HG02588 (cell line): ENCODE results near the gene RIPOR3.
"Not testable (repeated sequence)": the region's sequence is repeated elsewhere in the genome, so short reads cannot be mapped to it uniquely, and the experiment has no call there.

ENCODE experiments used
- ATAC-seq: cut with Tn5 transposase; IDR thresholded peaks from one replicate; pipeline ENCODE4 v1.9.1; 2021; ENCODE audit warnings: mild to moderate bottlenecking, moderate library complexity; ENCODE audit not compliant: unreplicated experiment

The RIPOR3 gene

DNA sequence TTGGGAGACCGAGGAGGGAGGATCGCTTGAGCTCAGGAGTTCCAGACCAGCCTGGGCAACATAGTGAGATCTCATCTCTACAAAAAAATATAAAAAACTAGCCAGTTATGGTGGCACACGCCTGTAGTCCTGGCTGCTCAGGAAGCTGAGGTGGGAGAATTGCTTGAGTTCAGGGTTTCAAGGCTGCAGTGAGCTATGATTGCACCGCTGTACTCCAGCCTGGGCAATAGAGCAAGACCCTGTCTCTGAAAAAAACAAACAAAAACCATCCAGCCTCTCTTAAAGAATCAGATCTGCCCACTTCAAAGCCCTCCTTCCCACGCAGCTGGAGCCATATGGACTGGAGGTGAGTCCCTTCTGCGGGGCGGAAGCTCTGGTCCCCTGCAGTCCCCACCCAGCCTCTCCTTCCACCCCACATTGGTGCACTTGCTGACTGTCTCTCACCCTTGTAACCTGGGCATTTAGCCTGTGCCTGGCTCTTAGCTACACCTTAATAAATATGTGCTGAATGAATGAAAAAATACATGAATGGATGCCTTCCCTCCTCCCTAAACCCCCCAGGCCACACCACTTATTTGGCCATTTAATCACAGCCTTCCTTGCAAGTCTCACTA is 32.9 kb upstream of the RIPOR3 start:
- ATAC-seq = no peak

DNA sequence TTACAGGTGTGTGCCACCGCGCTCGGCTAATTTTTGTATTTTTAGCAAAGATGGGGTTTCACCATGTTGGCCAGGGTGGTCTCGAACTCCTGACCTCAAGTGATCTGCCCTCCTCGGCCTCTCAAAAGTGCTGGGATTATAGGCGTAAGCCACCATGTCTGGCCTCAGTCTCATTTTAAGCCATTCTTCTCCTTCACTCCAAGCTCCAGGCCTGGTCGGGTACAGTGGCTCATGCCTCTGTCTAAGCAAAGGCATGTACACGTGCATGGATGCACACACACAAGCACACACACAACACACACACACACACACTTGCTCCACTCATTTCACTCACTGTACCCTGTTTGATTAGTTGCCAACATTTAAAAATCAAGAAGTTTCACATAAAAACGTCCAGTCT is 32.3 kb upstream of the RIPOR3 start:
- no peak for ATAC-seq

DNA sequence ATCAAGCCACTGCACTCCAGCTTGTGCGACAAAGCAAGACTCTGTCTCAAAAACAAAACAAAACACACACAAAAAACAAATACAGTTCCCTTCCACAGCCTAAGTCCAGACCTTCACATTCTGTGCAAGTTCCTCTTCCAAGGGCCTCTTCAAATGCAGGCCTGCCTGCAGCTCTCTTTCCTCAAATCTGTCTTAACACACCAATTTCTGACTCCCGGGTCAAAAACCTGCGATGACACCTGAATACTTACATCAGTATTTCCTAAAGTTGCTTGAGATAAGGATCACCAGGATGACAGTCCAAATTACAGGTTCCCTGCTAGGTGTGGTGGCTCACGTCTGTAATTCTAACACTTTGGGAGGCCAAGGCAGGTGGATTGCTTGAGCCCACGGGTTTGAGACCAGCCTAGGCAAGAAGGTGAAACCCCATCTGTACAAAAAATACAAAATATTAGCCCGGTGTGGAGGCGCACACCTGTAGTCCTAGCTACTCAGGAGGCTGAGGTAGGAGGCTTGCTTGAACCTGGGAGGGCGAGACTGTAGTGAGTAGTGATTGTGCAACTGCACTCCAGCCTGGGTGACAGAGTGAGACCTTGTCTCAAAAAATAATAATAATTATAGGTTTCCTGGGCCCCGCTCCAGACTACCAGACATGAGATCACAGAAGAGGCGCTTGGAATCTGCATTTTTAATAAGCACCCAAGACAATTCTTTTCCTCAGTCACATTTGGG is 31.2 kb upstream of the RIPOR3 start:
- no peak for ATAC-seq

DNA sequence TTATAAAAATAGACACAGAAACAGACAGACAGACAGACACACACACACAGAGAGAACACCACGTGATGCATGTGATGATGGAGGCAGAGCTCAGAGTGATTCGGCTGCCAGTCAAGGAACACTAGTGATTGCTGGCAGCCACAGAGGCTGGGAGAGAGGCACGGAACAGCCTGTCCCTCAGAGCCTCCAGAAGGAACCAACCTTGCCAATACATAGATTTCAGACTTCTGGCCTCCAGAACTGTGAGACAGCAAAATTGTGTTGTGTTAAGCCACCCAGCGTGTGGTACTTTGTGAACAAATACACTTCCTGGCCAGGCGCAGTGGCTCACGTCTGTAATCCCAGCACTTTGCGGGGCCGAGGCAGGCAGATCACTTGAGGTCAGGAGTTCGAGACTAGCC is 30.5 kb upstream of the RIPOR3 start:
- ATAC-seq = no peak

DNA sequence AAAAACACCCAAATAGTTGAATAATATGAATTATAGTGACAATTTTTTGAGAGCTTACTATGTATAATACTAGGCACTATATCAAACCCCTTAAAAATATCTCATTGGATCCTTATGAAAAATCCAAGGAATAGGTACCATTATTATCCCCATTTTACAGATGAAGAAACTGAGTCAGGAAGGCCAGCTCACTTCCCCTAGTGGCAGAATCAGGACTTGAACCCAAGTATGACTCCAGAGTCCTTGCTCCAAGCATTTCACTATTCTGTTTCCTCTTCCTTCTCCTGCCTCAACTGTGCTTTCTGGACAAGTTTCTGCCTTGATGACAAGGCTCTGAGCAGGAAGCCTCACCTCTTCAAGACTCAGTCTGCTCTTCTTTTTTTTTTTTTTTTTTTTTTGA is 29.2 kb upstream of the RIPOR3 start:
- ATAC-seq = no peak

DNA sequence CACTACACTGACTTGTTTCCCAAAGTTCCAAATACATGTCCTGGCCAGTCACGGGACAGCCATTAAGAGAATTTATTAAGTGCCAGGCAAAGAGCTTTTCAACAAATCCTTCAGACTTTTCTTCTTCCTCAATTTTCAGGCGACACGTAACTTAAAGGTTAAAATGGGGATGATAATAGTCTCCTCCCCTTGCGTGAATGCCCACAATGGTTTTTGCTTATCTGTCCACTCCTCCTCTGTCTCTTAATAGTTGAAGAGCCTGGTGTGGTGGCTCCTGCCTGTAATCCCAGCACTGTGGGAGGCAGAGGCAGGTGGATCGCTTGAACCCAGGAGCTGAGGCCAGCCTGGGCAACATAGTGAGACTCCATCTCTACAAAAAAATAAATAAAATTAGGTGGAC is 28.7 kb upstream of the RIPOR3 start:
- ATAC-seq = no peak

DNA sequence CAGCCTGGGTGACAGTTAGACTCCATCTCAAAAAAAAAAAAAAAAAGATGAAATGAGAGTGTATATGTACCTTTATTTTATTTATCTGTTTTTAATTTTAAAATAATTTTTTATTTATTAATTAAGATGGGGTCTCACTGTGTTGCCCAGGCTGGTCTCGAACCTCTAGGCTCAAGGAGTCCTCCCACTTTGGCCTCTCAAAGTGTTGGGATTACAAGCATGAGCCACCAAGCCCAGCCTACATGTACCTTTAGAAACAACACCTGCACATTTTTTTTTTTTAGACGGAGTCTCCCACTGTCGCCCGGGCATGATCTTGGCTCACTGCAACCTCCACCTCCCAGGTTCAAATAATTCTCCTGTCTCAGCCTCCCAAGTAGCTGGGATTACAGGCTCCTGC is 28.0 kb upstream of the RIPOR3 start:
- no peak for ATAC-seq

DNA sequence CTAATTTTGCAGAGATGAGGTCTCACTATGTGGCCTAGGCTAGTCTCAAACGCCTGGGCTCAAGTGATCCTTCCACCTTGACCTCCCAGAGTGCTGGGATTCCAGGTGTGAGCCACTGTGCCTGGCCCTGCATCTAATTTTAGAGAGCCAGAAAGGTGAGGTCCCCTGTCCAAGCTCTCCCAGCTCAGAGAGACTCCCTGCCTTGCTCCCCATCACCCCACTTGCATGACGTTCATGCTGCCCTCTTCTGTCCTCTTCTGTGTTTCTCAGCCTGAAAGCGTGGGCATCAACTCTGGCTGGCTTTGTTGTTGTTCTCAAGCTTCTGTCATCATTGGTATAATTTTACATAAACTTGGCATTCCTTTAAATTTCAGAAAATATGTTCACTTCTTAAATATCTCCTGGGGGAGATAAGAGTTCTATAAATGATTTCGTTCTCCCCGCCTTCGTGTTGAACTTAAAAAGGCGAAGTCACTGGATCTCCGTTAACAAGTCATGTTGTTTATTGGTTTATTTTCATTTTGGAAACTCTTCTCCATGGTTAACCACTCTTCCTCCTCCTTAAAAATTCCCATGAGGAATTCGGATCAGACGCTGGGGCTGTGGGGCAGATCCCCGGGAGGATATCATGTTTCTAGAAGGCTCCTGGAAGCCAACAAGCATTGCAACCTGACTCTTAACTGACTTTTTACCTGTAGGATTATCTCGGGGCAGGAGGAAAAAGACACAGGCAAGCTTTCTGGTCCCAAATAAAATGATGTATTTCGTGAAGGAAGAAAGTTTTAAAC is 26.8 kb upstream of the RIPOR3 start:
- ATAC-seq = no peak

DNA sequence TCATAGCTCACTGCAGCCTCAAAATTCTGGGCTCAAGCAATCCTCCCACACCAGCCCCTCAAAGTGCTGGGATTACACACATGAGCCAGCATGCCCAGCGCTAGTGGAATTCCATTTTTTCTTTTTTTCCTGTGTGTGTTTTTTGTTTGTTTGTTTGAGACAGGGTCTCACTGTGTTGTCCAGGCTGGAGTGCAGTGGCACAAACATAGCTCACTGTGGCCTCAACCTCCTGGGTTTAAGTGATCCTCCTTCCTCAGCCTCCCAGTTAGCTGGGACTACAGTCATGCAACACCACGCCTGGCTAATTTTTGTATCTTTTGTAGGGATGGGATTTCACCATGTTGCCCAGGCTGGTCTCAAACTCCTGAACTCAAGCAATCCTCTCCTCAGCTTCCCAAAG is 26.0 kb upstream of the RIPOR3 start:
- no peak for ATAC-seq

DNA sequence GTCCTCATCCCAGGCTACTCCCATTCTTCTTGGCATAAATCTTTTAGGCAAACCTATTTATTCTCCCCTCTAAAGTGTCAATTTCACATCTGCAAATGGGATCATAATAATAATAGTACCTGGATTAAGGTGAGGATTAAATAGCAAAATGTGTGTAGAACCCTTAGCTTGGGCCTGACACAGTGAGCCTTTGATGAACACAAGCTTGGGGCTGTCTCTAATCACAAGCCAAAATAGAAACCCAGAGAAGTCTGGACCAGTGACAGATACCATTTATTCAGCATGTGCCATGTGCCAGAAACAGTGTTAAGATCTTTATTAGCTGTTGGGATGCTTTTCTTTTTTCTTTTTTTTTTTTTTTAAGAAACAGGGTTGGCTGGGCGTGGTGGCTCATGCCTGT is 25.2 kb upstream of the RIPOR3 start:
- no peak for ATAC-seq

DNA sequence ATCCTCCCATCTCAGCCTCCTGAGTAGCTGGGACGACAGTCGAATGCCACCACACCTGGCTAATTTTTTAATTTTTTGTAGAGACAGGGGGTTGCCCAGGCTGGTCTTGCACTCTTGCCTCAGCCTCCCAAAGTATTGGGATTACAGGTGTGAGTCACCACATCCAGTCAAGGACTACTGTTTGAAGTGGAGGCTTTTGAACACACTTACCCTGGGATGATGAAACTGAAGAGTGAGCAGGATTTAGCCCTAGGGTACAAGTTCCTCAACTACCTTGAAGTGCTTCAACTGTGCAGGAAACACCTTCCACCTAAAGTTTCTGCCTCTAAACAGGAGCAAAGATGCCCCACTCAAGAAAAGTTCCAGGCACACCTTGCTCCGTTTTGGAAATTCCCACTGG is 24.4 kb upstream of the RIPOR3 start:
- ATAC-seq = no peak

DNA sequence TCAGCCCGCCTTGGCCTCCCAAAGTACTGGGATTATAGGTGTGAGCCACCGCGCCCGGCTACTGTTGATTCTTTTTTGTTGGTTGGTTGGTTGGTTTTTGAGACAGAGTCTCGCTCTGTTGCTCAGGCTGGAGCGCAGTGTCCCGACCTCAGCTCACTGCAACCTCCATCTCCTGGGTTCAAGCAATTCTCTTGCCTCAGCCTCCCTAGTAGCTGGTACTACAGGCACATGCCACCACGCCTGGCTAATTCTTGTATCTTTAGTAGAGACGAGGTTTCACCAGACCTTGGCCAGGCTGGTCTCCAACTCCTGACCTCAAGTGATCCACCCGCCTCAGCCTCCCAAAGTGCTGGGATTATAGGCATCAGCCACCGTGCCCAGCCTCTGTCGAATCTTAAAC is 23.1 kb upstream of the RIPOR3 start:
- not testable (repeated sequence) for ATAC-seq

DNA sequence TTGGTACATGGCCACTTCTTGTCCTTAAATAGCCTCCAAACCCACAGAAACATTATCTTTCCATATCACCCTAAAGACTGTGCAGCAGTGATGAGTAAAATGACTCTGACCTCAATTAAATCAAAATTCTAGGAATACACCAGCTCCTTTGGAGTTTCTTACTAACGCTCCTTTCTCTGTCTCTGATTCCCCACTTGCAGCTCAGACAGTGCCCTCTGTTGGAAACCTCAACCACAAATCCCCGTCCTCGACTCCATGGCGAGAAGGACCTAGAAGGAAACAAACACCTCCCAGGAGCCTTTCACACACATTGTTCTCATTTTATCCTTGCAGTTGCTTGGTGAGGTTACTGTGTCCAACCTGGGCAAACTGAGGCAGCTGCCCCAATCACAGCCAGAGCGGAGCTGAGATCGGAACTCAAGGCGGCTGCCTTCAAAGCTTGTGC is 22.3 kb upstream of the RIPOR3 start:
- ATAC-seq = no peak

DNA sequence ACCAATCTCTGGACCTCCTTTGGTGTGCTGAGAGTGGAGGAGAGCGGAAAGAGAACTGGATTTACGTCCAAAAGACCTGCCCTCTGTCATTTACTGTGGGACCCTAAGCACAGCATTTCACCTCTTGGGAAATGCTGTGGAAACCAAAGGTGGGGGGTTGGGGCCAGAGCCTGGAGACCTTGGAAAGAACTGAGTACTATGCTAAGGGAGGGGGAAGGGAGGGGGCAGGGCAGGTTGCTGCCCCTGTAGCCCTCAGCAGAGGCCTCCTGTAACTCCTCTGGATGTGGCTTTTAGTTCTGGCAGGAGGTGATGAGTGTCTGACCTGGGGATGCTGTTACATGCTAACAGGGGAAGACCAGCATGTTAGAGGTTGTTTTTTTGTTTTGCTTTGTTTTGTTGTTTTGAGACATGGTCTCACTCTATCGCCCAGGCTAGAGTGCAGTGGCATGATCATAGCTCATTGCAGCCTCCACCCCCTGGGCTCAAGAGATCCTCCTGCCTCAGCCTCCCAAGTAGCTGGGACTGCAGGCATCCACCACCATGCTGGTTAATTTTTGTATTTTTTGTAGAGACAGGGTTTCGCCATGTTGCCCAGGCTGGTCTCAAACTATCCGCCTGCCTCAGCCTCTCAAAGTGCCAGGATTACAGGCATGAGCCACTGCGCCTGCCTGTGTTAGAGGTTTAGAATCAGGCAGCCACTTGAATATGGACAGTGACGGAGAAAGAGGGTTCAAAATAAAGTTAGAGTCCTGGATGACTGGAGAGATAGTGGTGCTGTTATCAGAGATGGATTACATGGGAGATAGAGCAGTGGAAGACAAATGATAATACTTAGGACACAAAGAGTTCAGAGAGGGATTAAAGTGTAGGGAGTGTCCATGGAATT is 21.7 kb upstream of the RIPOR3 start:
- ATAC-seq = no peak

DNA sequence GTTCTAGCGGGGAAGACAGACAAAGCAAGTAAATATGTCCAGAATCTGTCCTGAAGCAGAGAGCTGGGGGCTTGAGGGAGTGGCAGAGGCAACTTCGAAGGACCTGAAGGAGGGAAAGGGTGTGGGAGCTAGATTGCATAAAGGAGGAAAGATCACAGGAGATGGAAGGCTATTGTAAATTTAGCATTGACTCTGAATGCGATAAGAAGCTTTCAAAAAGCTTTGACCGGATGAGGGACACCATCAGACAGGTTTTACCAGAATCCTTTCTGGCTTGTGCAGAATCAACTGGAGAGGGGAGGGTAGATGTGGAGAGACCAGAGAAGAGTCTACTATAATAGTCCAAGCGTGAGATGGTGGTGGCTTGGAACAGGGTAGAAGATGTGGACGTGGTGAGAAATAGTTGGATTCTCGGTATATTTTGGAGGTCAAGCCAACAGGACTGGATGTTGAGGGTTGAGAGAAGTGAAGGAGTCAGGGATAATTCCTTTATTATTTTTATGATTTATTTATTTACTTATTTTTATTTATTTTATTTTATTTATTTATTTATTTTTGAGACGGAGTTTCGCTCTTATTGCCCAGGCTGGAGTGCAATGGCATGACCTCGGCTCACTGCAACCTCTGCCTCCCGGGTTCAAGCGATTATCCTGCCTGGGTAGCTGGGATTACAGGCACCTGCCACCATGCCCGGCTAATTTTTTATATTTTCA is 19.9 kb upstream of the RIPOR3 start:
- ATAC-seq = no peak

DNA sequence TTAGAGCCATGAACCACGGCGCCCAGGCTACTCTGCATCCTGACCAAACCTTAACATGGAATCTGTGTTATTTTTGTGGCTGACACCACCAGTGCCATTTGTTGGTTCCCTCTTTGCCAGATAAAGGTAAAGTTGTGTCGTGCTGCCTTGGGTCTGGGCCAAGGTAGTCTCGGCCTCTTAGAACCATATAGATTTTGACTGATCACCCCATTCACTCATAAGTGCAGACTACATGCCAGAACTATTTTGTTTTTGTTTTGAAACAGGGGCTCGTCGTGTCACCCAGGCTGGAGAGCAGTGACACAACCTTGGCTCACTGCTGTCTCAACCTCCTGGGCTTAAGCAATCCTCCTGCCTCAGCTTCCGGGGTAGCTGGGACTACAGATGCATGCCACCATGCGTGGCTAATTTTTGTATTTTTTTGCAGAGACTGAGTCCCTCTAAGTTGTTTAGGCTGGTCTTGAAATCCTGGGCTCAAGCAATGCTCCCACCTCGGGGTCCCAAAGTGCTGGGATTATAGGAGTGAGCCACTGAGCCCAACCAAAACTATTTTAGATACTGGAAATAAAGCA is 19.2 kb upstream of the RIPOR3 start:
- no peak for ATAC-seq

DNA sequence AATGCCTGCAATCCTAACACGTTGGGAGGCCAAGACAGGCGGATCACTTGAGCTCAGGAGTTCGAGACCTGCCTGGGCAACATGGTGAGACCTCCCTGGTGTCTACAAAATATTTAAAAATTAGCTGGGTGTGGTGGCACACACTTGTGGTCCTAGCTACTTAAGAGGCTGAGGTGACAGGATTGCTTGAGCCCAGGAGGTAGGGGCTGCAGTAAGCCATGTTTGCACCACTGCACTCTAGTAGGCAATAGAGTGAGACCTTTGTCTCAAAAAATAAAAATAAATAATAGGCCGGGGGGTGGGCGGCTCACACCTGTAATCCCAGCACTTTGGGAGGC is 18.3 kb upstream of the RIPOR3 start:
- ATAC-seq = no peak

DNA sequence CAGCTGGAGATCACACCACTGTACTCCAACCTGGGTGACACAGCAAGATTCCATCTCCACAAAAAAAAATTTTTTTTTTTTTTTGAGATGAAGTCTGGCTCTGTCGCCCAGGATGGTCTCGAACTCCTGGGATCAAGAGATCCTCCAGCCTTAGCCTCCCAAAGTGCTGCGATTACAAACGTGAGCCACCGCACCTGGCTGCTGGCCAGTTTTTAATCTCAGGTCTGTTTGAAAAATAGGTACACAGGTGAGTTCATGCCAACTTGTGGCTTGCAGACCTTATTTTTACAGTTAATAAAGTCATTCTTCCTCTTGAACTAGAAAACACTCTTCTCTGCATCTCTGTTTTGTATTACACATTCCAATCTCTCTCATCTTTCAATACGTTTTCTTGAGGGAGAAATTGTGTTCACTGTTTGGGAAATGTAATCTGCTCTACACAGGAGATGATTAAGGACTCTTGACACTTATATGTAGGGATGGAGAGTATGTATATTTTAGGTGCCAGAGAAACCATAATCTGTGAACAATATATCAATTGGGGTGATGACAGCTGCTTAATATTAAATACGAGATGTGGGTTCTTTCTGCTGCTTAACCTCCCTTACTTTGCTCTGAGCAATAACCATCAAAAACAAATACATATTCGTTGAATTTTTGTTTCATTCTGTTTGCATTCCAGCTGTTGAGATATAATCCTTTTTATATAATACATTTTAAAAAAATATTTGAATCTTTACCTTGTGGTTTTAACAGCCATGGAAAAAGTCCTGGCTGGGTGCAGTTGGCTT is 17.7 kb upstream of the RIPOR3 start:
- ATAC-seq = no peak

DNA sequence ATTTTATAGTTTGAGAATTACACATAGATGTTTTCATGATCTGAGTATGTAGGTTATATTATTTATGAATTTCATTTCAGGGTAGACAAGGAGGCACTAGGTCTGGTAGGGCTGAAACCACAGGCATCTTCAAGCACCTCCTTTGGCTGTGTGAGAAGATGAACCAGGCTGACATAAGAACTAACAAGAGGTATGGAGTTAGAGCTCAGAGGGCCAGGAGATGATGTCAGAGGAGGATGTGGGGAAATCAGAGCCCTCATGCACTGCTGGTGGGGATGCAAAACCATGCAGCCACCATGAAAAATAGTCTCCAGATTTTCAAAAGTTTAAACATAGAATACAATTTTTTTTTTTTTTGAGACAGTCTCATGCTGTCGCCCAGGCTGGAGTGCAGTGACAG is 13.6 kb upstream of the RIPOR3 start:
- no peak for ATAC-seq
